C4-2B (cell line): ENCODE measurements around the gene PRR12.

Experiments used
- ZFX ChIP-seq: fragments of 450-650 bp; IDR thresholded peaks from 2 replicates; pipeline ENCODE4 v1.6.1; 2017
- TF ChIP-seq, protein P1 (sequence below): fragments of 450-650 bp; conservative IDR thresholded peaks from 2 replicates; pipeline ENCODE4 v1.5.1; 2017; ENCODE audit warnings: mild to moderate bottlenecking

GRCh38 chr19:49579947-49580263 is 11.1 kb upstream of the PRR12 start:
- TF ChIP-seq, protein P1, sequence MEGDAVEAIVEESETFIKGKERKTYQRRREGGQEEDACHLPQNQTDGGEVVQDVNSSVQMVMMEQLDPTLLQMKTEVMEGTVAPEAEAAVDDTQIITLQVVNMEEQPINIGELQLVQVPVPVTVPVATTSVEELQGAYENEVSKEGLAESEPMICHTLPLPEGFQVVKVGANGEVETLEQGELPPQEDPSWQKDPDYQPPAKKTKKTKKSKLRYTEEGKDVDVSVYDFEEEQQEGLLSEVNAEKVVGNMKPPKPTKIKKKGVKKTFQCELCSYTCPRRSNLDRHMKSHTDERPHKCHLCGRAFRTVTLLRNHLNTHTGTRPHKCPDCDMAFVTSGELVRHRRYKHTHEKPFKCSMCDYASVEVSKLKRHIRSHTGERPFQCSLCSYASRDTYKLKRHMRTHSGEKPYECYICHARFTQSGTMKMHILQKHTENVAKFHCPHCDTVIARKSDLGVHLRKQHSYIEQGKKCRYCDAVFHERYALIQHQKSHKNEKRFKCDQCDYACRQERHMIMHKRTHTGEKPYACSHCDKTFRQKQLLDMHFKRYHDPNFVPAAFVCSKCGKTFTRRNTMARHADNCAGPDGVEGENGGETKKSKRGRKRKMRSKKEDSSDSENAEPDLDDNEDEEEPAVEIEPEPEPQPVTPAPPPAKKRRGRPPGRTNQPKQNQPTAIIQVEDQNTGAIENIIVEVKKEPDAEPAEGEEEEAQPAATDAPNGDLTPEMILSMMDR = no peak
- TF ChIP-seq ZFX = no peak
